NCI-H1417 (cell line): ENCODE measurements around the gene CHRDL2.
"Not testable (repeated sequence)": the region's sequence is repeated elsewhere in the genome, so short reads cannot be mapped to it uniquely, and the experiment has no call there.

Experiments used
- DNase-seq, 3 experiments: peaks; one replicate each; lab custom pipeline; 2025; lab: John Stamatoyannopoulos, UW

CHRDL2 gene

DNA sequence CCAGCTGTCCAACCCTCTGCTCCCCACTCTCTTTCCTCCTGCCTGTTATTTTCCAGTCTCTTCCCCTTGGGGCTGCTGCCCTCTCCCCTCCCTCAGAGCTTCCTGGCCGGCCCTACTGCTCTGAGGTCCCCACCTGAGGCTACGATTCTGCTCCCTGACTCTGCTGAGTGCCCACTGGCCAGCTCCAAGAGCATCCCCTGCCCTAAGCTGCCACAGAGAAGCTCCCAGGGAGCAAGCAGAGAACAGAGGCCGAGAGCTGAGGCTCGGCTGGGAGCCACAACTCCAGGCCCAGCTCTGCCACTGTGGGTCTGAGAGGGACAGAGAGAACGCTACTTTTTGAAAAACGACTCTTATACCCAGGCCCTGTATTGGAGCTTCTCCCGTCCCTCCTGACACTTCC is 61.1 kb downstream of the CHRDL2 start:
- DNase-seq: no peak

DNA sequence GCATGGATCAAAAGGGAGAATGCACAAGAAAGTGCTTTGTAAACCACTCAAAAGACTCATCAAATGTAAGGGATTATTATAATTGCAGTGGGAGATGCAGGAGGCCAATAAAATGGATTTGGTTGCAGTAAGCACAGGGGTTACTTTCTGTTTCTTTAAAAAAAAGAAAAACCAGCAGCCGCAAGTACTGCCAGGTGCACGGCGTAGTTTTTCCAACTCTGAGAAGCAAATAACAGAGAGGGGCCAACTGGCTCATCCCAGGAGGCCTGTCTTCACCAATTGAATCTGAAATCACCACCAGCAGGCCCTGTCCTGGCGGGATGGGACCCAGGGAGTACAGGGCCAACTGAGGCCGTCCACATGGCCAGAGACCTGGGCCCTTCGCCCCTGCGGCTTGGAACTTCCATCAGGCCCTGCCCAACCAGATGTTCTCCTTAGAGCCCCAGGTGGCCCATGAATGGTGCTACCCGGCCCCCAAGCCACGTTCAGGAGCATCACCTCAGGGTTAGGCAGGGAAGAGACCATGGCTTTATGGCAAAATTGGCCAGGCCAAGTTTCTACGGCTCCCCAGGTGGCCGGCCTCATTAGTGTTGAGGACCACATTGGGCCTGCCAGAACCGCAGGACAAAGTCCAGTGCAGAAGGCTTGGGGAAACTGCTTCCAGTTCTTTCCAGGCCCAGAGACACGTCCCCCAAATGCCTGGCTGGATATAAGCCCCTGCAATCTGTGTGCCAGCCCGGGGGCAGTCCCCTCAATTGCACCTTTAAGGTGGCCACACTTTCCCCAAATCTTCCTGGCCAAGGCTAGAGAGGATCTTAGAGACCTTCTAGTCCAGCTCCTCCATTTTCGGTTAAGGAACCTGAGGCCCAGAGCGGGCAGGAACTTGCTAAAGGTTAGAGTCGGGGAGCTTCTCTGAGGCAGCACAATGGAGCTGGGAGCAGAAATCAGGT is 61.7 kb downstream of the CHRDL2 start:
- DNase-seq: no peak

DNA sequence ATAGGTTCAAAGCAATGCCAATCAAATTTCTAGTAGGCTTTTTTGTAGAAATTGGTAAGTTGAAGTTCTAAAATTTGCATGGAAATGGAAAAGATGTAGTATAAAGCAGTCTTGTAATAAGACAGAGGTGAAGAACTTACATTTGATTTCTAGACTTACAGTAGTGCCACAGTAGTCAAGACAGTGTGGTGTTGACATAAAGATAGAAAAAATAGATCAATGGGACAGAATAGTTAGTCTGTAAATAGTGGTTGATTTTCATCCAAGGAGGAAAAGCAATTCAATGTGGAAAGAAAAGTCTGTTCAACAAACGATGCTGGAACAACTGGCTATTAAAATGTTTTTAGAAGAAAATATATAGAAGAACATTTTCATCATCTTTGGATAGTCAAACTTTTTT is 67.9 kb downstream of the CHRDL2 start:
- DNase-seq: no peak

DNA sequence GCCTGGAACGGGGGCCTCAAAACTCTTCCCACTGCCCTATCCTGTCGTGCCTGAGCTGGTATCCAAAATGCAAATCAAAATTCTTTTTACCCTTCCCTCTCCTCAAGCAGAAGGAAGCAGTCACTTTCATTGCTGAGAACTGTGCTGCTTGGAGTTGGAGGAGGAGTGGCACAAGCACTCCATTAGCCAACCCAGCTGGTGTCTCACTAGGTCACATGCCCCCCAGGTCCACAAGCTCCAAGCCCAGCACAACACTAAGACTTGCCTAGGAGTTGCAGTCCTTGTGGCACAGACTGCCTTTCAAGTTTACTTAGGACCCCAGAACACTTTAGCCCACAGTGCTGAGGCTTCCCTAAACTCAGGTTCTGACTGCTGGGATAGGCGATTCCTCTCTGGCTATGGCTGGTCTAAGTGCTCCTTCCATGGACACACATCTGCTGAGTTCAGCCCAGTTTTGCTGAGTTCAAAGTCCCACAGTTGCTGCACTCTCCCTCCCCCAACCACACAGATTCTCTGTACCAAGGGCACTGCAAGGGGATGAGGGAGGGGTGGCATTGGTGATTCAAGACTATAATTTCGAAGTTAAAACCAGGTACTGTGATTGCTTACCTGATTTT is 68.6 kb downstream of the CHRDL2 start:
- DNase-seq: no peak

- DNase-seq: not testable (repeated sequence)
These were observed 72.1 kb downstream of the CHRDL2 start for GRCh38 chr11:74659124-74659523.

- DNase-seq: no peak
These were observed 76.2 kb downstream of the CHRDL2 start for GRCh38 chr11:74654976-74655375.

DNA sequence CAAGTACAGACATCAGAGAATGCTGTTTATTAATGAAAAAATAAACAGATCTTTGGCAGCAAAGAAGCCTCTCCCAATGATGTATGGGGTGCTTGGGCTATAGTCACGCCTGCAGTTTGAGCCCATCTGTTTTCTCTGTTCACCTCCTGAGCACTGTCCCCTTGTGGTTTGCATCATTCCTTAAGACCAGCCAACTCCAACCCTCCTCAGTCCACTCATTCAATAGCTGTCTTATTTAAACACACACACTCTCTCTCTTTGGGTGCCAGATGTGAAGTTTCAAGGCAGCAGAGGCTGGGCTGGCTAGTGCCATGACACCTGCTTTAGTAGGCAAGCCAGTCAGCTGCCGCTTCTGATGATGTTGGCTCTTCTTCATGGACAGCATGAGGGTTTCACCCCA is 80.7 kb downstream of the CHRDL2 start:
- DNase-seq: peak in 2 of 3 experiments; percentile 26 to 79

GRCh38 chr11:74648894-74649293 is 82.3 kb downstream of the CHRDL2 start:
- DNase-seq: no peak

DNA sequence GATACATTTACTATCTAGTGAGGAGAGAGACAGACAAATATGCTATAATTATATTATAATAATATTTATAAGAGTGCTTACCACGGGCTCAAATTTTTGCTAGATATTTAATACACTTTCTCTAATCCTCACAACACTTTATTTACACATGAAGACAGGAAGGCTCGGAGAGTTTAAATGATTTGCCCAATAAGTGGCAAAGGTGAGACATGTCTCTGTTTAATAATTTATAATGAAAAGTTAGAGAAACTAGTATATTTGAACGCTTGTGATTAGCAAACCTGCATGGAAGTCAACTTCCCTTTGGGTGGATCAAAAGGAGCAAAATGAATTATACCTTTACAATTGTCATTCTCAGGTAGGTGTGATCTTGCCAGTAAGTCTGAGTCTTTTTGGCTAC is 83.4 kb downstream of the CHRDL2 start:
- no peak for DNase-seq

DNA sequence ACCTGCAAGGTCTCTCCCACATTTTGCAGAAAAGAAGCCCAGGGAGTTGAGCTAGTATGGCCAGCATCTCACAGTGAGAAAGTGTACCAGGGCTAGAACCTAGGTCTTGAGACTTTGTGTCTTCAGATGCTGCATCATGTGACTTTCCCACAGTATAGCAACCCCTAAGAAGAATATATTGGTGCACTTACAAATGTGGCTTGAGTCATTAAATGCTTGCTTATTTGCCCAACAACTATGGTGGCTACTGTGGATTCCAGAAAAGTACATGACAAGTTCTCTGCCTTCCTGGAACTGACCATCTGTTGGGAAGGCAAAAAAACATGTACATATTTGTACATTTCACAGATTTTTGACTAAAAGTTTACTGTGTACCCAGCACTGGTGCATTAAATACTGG is 83.8 kb downstream of the CHRDL2 start:
- DNase-seq: no peak

DNA sequence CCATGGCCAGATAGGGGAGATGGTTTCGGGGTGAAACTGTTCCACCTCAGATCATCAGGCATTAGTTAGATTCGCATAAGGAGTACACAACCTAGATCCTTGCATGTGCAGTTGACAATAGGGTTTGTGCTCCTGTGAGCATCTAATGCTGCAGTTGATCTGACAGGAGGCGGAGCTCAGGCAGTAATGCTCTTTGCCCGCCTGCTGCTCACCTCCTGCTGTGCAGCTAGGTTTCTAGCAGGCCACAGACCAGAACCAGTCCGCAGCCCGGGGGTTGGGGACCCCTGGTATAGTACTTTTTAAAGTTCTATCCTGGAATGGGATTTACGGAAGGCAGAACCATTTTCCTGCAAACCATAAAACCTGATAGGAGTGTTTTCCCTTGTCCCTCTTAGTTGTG is 84.3 kb downstream of the CHRDL2 start:
- DNase-seq: no peak
